Osteoblast (primary cell): ENCODE results near the gene MIB2. TPM values are rescaled to one million over a fixed set of nuclear protein-coding genes. Genes with fewer than 3 reads are reported as not detected.

Source experiments
- DNase-seq: peaks from one replicate; pipeline ENCODE4 v3.0.0; 2011; ENCODE audit warnings: low spot score, mixed read lengths; ENCODE audit not compliant: insufficient read length; ENCODE audit errors: missing footprints
- H2AFZ ChIP-seq: 2 replicates; pipeline ENCODE4 v1.6.0; 2011; ENCODE audit warnings: mild to moderate bottlenecking, low read length
- H3K27ac ChIP-seq: 2 replicates; pipeline ENCODE4 v1.5.1; 2011; ENCODE audit warnings: mild to moderate bottlenecking, low read depth, low read length, moderate library complexity
- H3K27me3 ChIP-seq: 2 replicates; pipeline ENCODE4 v1.6.0; 2012; ENCODE audit warnings: mild to moderate bottlenecking, control low read depth, inconsistent platforms, low read length, moderate library complexity; ENCODE audit not compliant: insufficient read depth
- H3K36me3 ChIP-seq: 2 replicates; pipeline ENCODE4 v1.5.1; 2011; ENCODE audit warnings: mild to moderate bottlenecking, low read length, control low read depth, moderate library complexity; ENCODE audit not compliant: insufficient read depth
- H3K4me1 ChIP-seq: 2 replicates; pipeline ENCODE4 v1.5.1; 2011; ENCODE audit warnings: mild to moderate bottlenecking, low read length, control low read depth, moderate library complexity; ENCODE audit not compliant: insufficient read depth
- H3K4me2 ChIP-seq: 2 replicates; pipeline ENCODE4 v1.6.0; 2011; ENCODE audit warnings: mild to moderate bottlenecking, low read length; ENCODE audit not compliant: insufficient read depth
- H3K4me3 ChIP-seq: fragments of 200-600 bp; sonication (generic); 3 replicates; pipeline ENCODE4 v1.5.1; 2012; ENCODE audit warnings: mild to moderate bottlenecking, low read length, inconsistent platforms; ENCODE audit not compliant: insufficient read depth
- H3K79me2 ChIP-seq: 2 replicates; pipeline ENCODE4 v1.6.0; 2012; ENCODE audit warnings: mild to moderate bottlenecking, low read length, control low read depth, inconsistent platforms; ENCODE audit not compliant: insufficient read depth
- H3K9me3 ChIP-seq: 2 replicates; pipeline ENCODE4 v1.5.1; 2011; ENCODE audit warnings: low read depth, low read length, control low read depth
- H4K20me1 ChIP-seq: 2 replicates; pipeline ENCODE4 v1.6.0; 2012; ENCODE audit warnings: mild to moderate bottlenecking, low read length, control low read depth; ENCODE audit not compliant: insufficient read depth
- CTCF ChIP-seq: IDR thresholded peaks from 2 replicates; pipeline ENCODE4 v1.5.1; 2011; ENCODE audit warnings: mild to moderate bottlenecking, low read depth, low read length, moderate library complexity; ENCODE audit errors: extremely low read depth
- total RNA-seq: library from RNA; depleted of rRNA; stranded (reverse); fragments of >200 nt; gene quantifications from 2 replicates; pipeline ENCODE4 v1.2.3, GENCODE V29; 2012

The MIB2 gene
- total RNA-seq, 1 donor: 80.7 TPM

- Histone ChIP-seq H3K4me3 (no peak overlapping the region), H3K4me1 (no peaks in the 10 kb centered on the region), H3K27me3 (no peaks in the 10 kb centered on the region), H3K79me2 (no peaks in the 10 kb centered on the region), H3K27ac (no peak overlapping the region), H4K20me1 (no peaks in the 10 kb centered on the region), H3K4me2 (no peak overlapping the region), H3K36me3 (peaks cover 43% of the 10 kb centered on the region), H3K9me3 (no peaks in the 10 kb centered on the region), H2AFZ (no peak overlapping the region)
- no peak for TF ChIP-seq CTCF
- peak; percentile 63 for DNase-seq
Observed at GRCh38 chr1:1669468-1670440, 54.5 kb downstream of the MIB2 start.

- no peak for TF ChIP-seq CTCF
- Histone ChIP-seq H4K20me1 (no peaks in the 10 kb centered on the region), H3K36me3 (peaks cover 32% of the 10 kb centered on the region), H3K4me3 (no peak overlapping the region), H3K27ac (no peak overlapping the region), H3K4me1 (no peaks in the 10 kb centered on the region), H3K4me2 (no peak overlapping the region), H3K27me3 (no peaks in the 10 kb centered on the region), H2AFZ (no peak overlapping the region), H3K79me2 (no peaks in the 10 kb centered on the region), H3K9me3 (no peaks in the 10 kb centered on the region)
- DNase-seq: no peak
Observed at GRCh38 chr1:1670866-1671265, 55.6 kb downstream of the MIB2 start.

GRCh38 chr1:1671365-1672119, 56.2 kb downstream of the MIB2 start:
- Histone ChIP-seq H3K27ac (no peak overlapping the region), H3K79me2 (no peaks in the 10 kb centered on the region), H3K4me1 (no peaks in the 10 kb centered on the region), H3K36me3 (peaks cover 30% of the 10 kb centered on the region), H3K9me3 (no peaks in the 10 kb centered on the region), H2AFZ (no peak overlapping the region), H3K4me3 (no peak overlapping the region), H4K20me1 (no peaks in the 10 kb centered on the region), H3K27me3 (no peaks in the 10 kb centered on the region), H3K4me2 (no peak overlapping the region)
- TF ChIP-seq CTCF: no peak
- peak; percentile 50 for DNase-seq
